Measurements from ENCODE around the gene PCDHA10.

DNA sequence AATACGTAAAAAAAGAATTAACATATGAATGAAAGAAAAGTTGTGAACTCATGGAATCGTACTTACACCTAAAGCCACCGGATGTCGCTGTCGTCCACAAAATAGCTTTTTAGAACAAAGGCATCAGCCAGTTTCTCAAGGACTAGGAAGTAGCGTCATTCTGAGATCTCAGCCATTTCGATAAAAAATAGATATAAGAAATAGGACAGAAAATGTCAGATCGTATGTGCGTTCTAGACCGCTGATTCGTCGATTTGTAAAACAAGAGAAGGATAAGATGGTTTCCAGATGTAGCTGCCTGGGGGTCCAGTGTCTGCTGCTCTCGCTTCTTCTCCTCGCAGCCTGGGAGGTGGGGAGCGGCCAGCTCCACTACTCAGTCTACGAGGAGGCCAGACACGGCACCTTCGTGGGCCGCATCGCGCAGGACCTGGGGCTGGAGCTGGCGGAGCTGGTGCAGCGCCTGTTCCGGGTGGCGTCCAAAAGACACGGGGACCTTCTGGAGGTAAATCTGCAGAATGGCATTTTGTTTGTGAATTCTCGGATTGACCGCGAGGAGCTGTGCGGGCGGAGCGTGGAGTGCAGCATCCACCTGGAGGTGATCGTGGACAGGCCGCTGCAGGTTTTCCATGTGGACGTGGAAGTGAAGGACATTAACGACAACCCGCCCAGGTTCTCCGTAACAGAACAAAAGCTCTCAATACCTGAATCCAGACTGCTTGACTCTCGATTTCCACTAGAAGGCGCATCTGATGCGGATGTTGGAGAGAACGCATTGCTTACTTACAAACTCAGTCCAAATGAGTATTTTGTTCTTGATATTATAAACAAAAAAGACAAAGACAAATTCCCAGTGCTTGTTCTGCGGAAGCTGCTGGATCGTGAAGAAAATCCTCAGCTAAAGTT lies at the start of gene PCDHA10:
- TF ChIP-seq, protein P1, sequence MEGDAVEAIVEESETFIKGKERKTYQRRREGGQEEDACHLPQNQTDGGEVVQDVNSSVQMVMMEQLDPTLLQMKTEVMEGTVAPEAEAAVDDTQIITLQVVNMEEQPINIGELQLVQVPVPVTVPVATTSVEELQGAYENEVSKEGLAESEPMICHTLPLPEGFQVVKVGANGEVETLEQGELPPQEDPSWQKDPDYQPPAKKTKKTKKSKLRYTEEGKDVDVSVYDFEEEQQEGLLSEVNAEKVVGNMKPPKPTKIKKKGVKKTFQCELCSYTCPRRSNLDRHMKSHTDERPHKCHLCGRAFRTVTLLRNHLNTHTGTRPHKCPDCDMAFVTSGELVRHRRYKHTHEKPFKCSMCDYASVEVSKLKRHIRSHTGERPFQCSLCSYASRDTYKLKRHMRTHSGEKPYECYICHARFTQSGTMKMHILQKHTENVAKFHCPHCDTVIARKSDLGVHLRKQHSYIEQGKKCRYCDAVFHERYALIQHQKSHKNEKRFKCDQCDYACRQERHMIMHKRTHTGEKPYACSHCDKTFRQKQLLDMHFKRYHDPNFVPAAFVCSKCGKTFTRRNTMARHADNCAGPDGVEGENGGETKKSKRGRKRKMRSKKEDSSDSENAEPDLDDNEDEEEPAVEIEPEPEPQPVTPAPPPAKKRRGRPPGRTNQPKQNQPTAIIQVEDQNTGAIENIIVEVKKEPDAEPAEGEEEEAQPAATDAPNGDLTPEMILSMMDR (IDR thresholded peaks at IDR 0.05), result peak in 2 of 3 experiments; percentile 8 to 32
- TF ChIP-seq POLR2A (IDR thresholded peaks at IDR 0.05) (no peak), POLR2AphosphoS5 (IDR thresholded peaks at IDR 0.05; ENCODE audit: insufficient read depth in 1 of 2, low read depth in 1 of 2) (no peak)

Data from vagina (tissue), 2 donors.